H1 (cell line): ENCODE measurements around the gene SPDYE4. TPM values are rescaled to one million over a fixed set of nuclear protein-coding genes. Genes with fewer than 3 reads are reported as not detected.

Experiments used
- CTCF ChIA-PET: fragments of 300-600 bp; sonication (Branson Sonifier 250); formaldehyde crosslinking; loops from one replicate; lab custom pipeline; 2021; ENCODE audit not compliant: partially characterized antibody; lab: Charles Lee
- POLR2A ChIA-PET: fragments of 300-600 bp; sonication (Branson Sonifier 250); formaldehyde crosslinking; loops from one replicate; lab custom pipeline; 2021; ENCODE audit warnings: inconsistent platforms; ENCODE audit not compliant: partially characterized antibody; lab: Charles Lee
- DNase-seq, 2 experiments: peaks; one replicate each; pipeline versions ENCODE4 v3.0.0 to v3.0.0-alpha.2; 2010 to 2022; ENCODE audit warnings: low spot score in 2 of 2, low read depth in 1 of 2, mixed read lengths in 1 of 2
- FAIRE-seq: peaks from 2 replicates; lab custom pipeline; 2011; peaks lifted over from hg19 to GRCh38; lab: Jason Lieb, UNC
- H2AFZ ChIP-seq: 2 replicates; pipeline ENCODE4 v1.8.1; 2012; ENCODE audit warnings: low read length, inconsistent platforms
- H2AK5ac ChIP-seq: 2 replicates; pipeline ENCODE4 v1.6.1; 2013; ENCODE audit warnings: low read depth, low read length
- H2BK120ac ChIP-seq: replicated peaks from 2 replicates; pipeline ENCODE3; 2013; ENCODE audit warnings: low read depth, low read length, inconsistent platforms
- H2BK12ac ChIP-seq: 2 replicates; pipeline ENCODE4 v1.6.1; 2013; ENCODE audit warnings: low read depth, low read length
- H2BK15ac ChIP-seq: 2 replicates; pipeline ENCODE4 v1.6.1; 2013; ENCODE audit warnings: low read length
- H2BK20ac ChIP-seq: 2 replicates; pipeline ENCODE4 v1.6.1; 2013; ENCODE audit warnings: low read length
- H2BK5ac ChIP-seq: 2 replicates; pipeline ENCODE4 v1.6.1; 2013; ENCODE audit warnings: low read depth, low read length
- H3K14ac ChIP-seq: 2 replicates; pipeline ENCODE4 v1.6.1; 2013; ENCODE audit warnings: inconsistent platforms; ENCODE audit not compliant: insufficient read length
- H3K18ac ChIP-seq: 2 replicates; pipeline ENCODE4 v1.6.1; 2013; ENCODE audit warnings: low read length; ENCODE audit errors: extremely low read depth
- H3K23ac ChIP-seq: 2 replicates; pipeline ENCODE4 v1.6.1; 2013; ENCODE audit warnings: inconsistent platforms; ENCODE audit not compliant: insufficient read length
- H3K23me2 ChIP-seq: 2 replicates; pipeline ENCODE4 v1.6.1; 2013; ENCODE audit warnings: low read depth, low read length
- H3K27ac ChIP-seq: 2 replicates; pipeline ENCODE4 v1.6.1; 2011; ENCODE audit warnings: low read depth, low read length, inconsistent platforms
- H3K27me3 ChIP-seq, 4 experiments: replicated peaks in 1 of 4; 1 replicate in 1 of 4; 2 replicates in 3 of 4; pipeline versions ENCODE4 v1.6.1 to v1.8.1; 2011 to 2013; ENCODE audit warnings: low read length in 3 of 4, mild to moderate bottlenecking in 3 of 4, inconsistent platforms in 2 of 4, mixed read lengths in 2 of 4, moderate library complexity in 1 of 4; ENCODE audit not compliant: control insufficient read depth in 3 of 4, insufficient read depth in 3 of 4; ENCODE audit errors: extremely low read depth in 1 of 4
- H3K36me3 ChIP-seq, 4 experiments: 2 replicates each; pipeline versions ENCODE4 v1.6.1 to v1.8.1; 2011 to 2013; ENCODE audit warnings: mild to moderate bottlenecking in 4 of 4, low read length in 3 of 4, moderate library complexity in 2 of 4, control low read depth in 1 of 4, inconsistent platforms in 1 of 4; ENCODE audit not compliant: insufficient read depth in 4 of 4, control insufficient read depth in 2 of 4
- H3K4ac ChIP-seq: replicated peaks from 2 replicates; pipeline ENCODE3; 2013; ENCODE audit warnings: low read length, low read depth, mixed read lengths, inconsistent platforms; ENCODE audit not compliant: insufficient read length
- H3K4me1 ChIP-seq, 4 experiments: replicated peaks in 1 of 4; 1 replicate in 1 of 4; 2 replicates in 3 of 4; pipeline versions ENCODE4 v1.6.1 to v1.8.1; 2011 to 2013; ENCODE audit warnings: low read length in 3 of 4, inconsistent platforms in 2 of 4, mixed read lengths in 1 of 4; ENCODE audit not compliant: insufficient read depth in 4 of 4, control insufficient read depth in 3 of 4
- H3K4me2 ChIP-seq, 2 experiments: 2 replicates each; pipeline versions ENCODE4 v1.6.1 to v1.8.1; 2011 to 2013; ENCODE audit warnings: low read depth in 2 of 2, low read length in 2 of 2, control low read depth in 1 of 2, inconsistent platforms in 1 of 2, mild to moderate bottlenecking in 1 of 2; ENCODE audit not compliant: insufficient read depth in 1 of 2
- H3K4me3 ChIP-seq, 4 experiments: fragments of 200-600, 300-600 bp in 1 of 4; sonication (generic), shearing (Covaris generic), sonication (Bioruptor Twin) in 1 of 4; 2 replicates each; pipeline versions ENCODE4 v1.5.1 to v1.8.1; 2011 to 2016; ENCODE audit warnings: low read length in 4 of 4, low read depth in 3 of 4, control low read depth in 2 of 4, inconsistent platforms in 2 of 4, mild to moderate bottlenecking in 2 of 4, mixed read lengths in 1 of 4, moderate library complexity in 1 of 4; ENCODE audit not compliant: insufficient read depth in 2 of 4; ENCODE audit errors: extremely low read depth in 1 of 4
- H3K56ac ChIP-seq: replicated peaks from 2 replicates; pipeline ENCODE3; 2013; ENCODE audit warnings: low read depth, mild to moderate bottlenecking, mixed read lengths, low read length, inconsistent platforms; ENCODE audit not compliant: insufficient read length
- H3K79me1 ChIP-seq: 2 replicates; pipeline ENCODE4 v1.6.1; 2013; ENCODE audit warnings: low read depth, low read length, control low read depth
- H3K79me2 ChIP-seq, 2 experiments: 2 replicates each; pipeline versions ENCODE4 v1.6.1 to v1.8.1; 2012 to 2013; ENCODE audit warnings: low read length in 2 of 2, mild to moderate bottlenecking in 2 of 2, inconsistent platforms in 1 of 2; ENCODE audit not compliant: insufficient read depth in 2 of 2, control insufficient read depth in 1 of 2
- H3K9ac ChIP-seq, 4 experiments: replicated peaks in 1 of 4; 1 replicate in 1 of 4; 2 replicates in 3 of 4; pipeline versions ENCODE4 v1.6.1 to v1.8.1; 2011 to 2013; ENCODE audit warnings: low read depth in 3 of 4, low read length in 3 of 4, control low read depth in 2 of 4, mild to moderate bottlenecking in 2 of 4, moderate library complexity in 2 of 4, inconsistent platforms in 1 of 4; ENCODE audit errors: extremely low read depth in 1 of 4
- H3K9me3 ChIP-seq, 2 experiments: 2 replicates each; pipeline versions ENCODE4 v1.6.1 to v1.8.1; 2012 to 2013; ENCODE audit warnings: mild to moderate bottlenecking in 2 of 2, moderate library complexity in 2 of 2, control low read depth in 1 of 2, inconsistent platforms in 1 of 2, low read depth in 1 of 2, low read length in 1 of 2, mixed read lengths in 1 of 2; ENCODE audit not compliant: insufficient read depth in 2 of 2
- H4K20me1 ChIP-seq, 2 experiments: replicated peaks in 1 of 2; 2 replicates each; pipeline versions ENCODE3 to v1.8.1; 2011 to 2013; ENCODE audit warnings: inconsistent platforms in 2 of 2, low read length in 2 of 2, mild to moderate bottlenecking in 1 of 2; ENCODE audit not compliant: insufficient read depth in 2 of 2, control insufficient read depth in 1 of 2
- H4K5ac ChIP-seq: 2 replicates; pipeline ENCODE4 v1.6.1; 2013; ENCODE audit warnings: low read length, low read depth, mixed read lengths, inconsistent platforms; ENCODE audit not compliant: insufficient read length
- H4K8ac ChIP-seq: 2 replicates; pipeline ENCODE4 v1.8.0; 2013; ENCODE audit warnings: mild to moderate bottlenecking, moderate library complexity, low read length, inconsistent platforms; ENCODE audit not compliant: insufficient read depth; ENCODE audit errors: extremely low read depth
- H4K91ac ChIP-seq: replicated peaks from 2 replicates; pipeline ENCODE3; 2013; ENCODE audit warnings: low read length, mixed read lengths, inconsistent platforms; ENCODE audit not compliant: insufficient read length
- EZH2 ChIP-seq: fragments of 200-600 bp; sonication (generic); IDR thresholded peaks from 2 replicates; pipeline ENCODE4 v1.7.1; 2012; ENCODE audit warnings: low read depth, mild to moderate bottlenecking, moderate library complexity, low read length, inconsistent platforms; ENCODE audit not compliant: severe bottlenecking
- TEAD4 ChIP-seq: IDR thresholded peaks from 2 replicates; pipeline ENCODE4 v1.6.1; 2012; ENCODE audit warnings: low read depth, low read length, inconsistent platforms, mixed read lengths
- WGBS, 2 experiments: shearing (Covaris generic) in 1 of 2; methylation state at CpG; one replicate each; pipeline versions ENCODE4 v1.1.6 to v1.1.7; 2013 to 2015; ENCODE audit warnings: low lambda C conversion rate in 2 of 2, mixed read lengths in 2 of 2, inconsistent platforms in 1 of 2, low coverage in 1 of 2, missing lambda C conversion rate in 1 of 2; ENCODE audit not compliant: insufficient replicate concordance in 2 of 2, insufficient coverage in 1 of 2, insufficient read length in 1 of 2; ENCODE audit errors: extremely low coverage in 1 of 2, missing lambda C conversion rate in 1 of 2; 5-methylcytosine and 5-hydroxymethylcytosine counted together
- polyA plus RNA-seq, 7 experiments: library from polyadenylated mRNA; depleted of rRNA in 3 of 7; stranded (reverse) in 5 of 7; unstranded in 2 of 7; fragments of >200 nt in 5 of 7; fragments of 200-250 nt in 2 of 7; gene quantifications; 1 replicate in 5 of 7; 2 replicates in 1 of 7; 4 replicates in 1 of 7; pipeline versions ENCODE4 v1.2.1 to v1.2.3, GENCODE V29; 2011 to 2013; ENCODE audit warnings: missing spikeins in 2 of 7, mixed read lengths in 2 of 7
- total RNA-seq: library from RNA; stranded (reverse); fragmentation: NEBNext Ultra II Directional; extraction: Animal tissue kit (Norgen Biotek cat#: 25700); gene quantifications from 2 replicates; pipeline ENCODE4 v1.2.1, GENCODE V29; 2021

The SPDYE4 gene
- total and polyA plus RNA-seq, 2 of the 8 experiments (the other 6 are each of a cell fraction or from before 2014, with no cell fraction given), result not detected

GRCh38 chr17:8734876-8735275 is 23.5 kb downstream of the SPDYE4 start:
- Histone ChIP-seq H3K79me1 (no peaks in the 10 kb centered on the region), H4K5ac (no peak overlapping the region), H3K36me3 (no peaks in the 10 kb centered on the region), H2BK20ac (no peak overlapping the region), H3K23me2 (no peaks in the 10 kb centered on the region), H2BK12ac (no peak overlapping the region; the same call in 1 of the 2 replicates), H4K91ac (no peak overlapping the region), H3K4me2 (no peak overlapping the region), H3K4me1 (peaks cover 0 to 4% (median under 1%) of the 10 kb centered on the region in 4 experiments; a peak in 3 of 7 replicates), H3K18ac (no peak overlapping the region), H3K23ac (no peak overlapping the region), H3K14ac (no peak overlapping the region), H3K56ac (no peak overlapping the region), H2AFZ (no peak overlapping the region), H3K9me3 (no peaks in the 10 kb centered on the region), H3K4me3 (no peak overlapping the region), H3K9ac (no peak overlapping the region), H3K27me3 (no peaks in the 10 kb centered on the region), H4K20me1 (no peaks in the 10 kb centered on the region), H3K79me2 (no peaks in the 10 kb centered on the region), H2AK5ac (no peak overlapping the region), H4K8ac (no peak overlapping the region), H3K4ac (no peak overlapping the region), H2BK5ac (no peak overlapping the region), H2BK15ac (no peak overlapping the region), H2BK120ac (no peak overlapping the region), H3K27ac (no peak overlapping the region)
- WGBS, 2 experiments, result 94% methylated on average over 10 of the region's 10 CpGs; no CpG with 5 or more reads in 1 of the 2 experiments
- ChIA-PET CTCF (interaction anchor here (0.8 kb wide), 1 partner anchor 25 kb away, joined by 3 read pairs; no protein-coding TSS in a partner anchor), POLR2A (no interaction called here)
- TF ChIP-seq TEAD4 (no peak), EZH2 (no peak)
- no peak for DNase-seq
- FAIRE-seq, result no peak
